H9 (cell line): ENCODE results near the gene PRODH. TPM values are rescaled to one million over a fixed set of nuclear protein-coding genes. Genes with fewer than 3 reads are reported as not detected.
A peak's percentile ranks its signal among the peaks of the same experiment; 100 is the strongest.

Experiments used
- DNase-seq: peaks from one replicate; pipeline ENCODE4 v3.0.0-alpha.2; 2017
- H2AFZ ChIP-seq: one replicate; pipeline ENCODE4 v1.6.1; 2013; ENCODE audit warnings: mild to moderate bottlenecking, low read length, control low read depth, moderate library complexity
- H2AK5ac ChIP-seq: 2 replicates; pipeline ENCODE4 v1.6.1; 2013; ENCODE audit warnings: low read length, control low read depth, mixed read lengths; ENCODE audit not compliant: insufficient read length
- H2BK120ac ChIP-seq: one replicate; pipeline ENCODE4 v1.6.1; 2013; ENCODE audit warnings: low read depth, mild to moderate bottlenecking, low read length, control low read depth, inconsistent platforms; ENCODE audit not compliant: poor library complexity, severe bottlenecking
- H2BK12ac ChIP-seq: 2 replicates; pipeline ENCODE4 v1.6.1; 2013; ENCODE audit warnings: low read length, control low read depth, mixed read lengths, low read depth; ENCODE audit not compliant: insufficient read length
- H2BK15ac ChIP-seq: 2 replicates; pipeline ENCODE4 v1.6.1; 2013; ENCODE audit warnings: low read depth, low read length, control low read depth
- H2BK20ac ChIP-seq: one replicate; pipeline ENCODE4 v1.6.1; 2013; ENCODE audit warnings: low read depth, mild to moderate bottlenecking, low read length, control low read depth, inconsistent platforms; ENCODE audit not compliant: poor library complexity, severe bottlenecking
- H2BK5ac ChIP-seq: 2 replicates; pipeline ENCODE4 v1.6.1; 2013; ENCODE audit warnings: low read length, control low read depth, mixed read lengths; ENCODE audit not compliant: insufficient read length
- H3K14ac ChIP-seq: 2 replicates; pipeline ENCODE4 v1.6.1; 2013; ENCODE audit warnings: low read length, control low read depth; ENCODE audit not compliant: insufficient read depth
- H3K18ac ChIP-seq: 2 replicates; pipeline ENCODE4 v1.6.1; 2013; ENCODE audit warnings: low read depth, mild to moderate bottlenecking, mixed read lengths, low read length, control low read depth; ENCODE audit not compliant: insufficient read length
- H3K23ac ChIP-seq: 2 replicates; pipeline ENCODE4 v1.6.1; 2013; ENCODE audit warnings: low read length, control low read depth, mixed read lengths, low read depth; ENCODE audit not compliant: insufficient read length
- H3K23me2 ChIP-seq: 2 replicates; pipeline ENCODE4 v1.6.1; 2013; ENCODE audit warnings: low read depth, mild to moderate bottlenecking, mixed read lengths, low read length, control low read depth; ENCODE audit not compliant: insufficient read length, poor library complexity, severe bottlenecking
- H3K27ac ChIP-seq: 2 replicates; pipeline ENCODE4 v1.5.1; 2013; ENCODE audit warnings: low read length, control low read depth, mixed read lengths, low read depth; ENCODE audit not compliant: insufficient read length
- H3K27me3 ChIP-seq: 2 replicates; pipeline ENCODE4 v1.6.1; 2013; ENCODE audit warnings: low read length, control low read depth, inconsistent platforms; ENCODE audit not compliant: insufficient read depth
- H3K4ac ChIP-seq: 2 replicates; pipeline ENCODE4 v1.6.1; 2013; ENCODE audit warnings: low read depth, mild to moderate bottlenecking, control low read depth, inconsistent platforms, low read length, moderate library complexity
- H3K4me1 ChIP-seq: 2 replicates; pipeline ENCODE4 v1.6.1; 2013; ENCODE audit warnings: low read length, control low read depth, inconsistent platforms; ENCODE audit not compliant: insufficient read depth
- H3K4me2 ChIP-seq: 2 replicates; pipeline ENCODE4 v1.6.1; 2013; ENCODE audit warnings: low read length, control low read depth, mixed read lengths; ENCODE audit not compliant: insufficient read length, insufficient read depth
- H3K56ac ChIP-seq: 2 replicates; pipeline ENCODE4 v1.6.1; 2013; ENCODE audit warnings: low read depth, mild to moderate bottlenecking, mixed read lengths, low read length, control low read depth; ENCODE audit not compliant: insufficient read length
- H3K79me1 ChIP-seq: 2 replicates; pipeline ENCODE4 v1.6.1; 2013; ENCODE audit warnings: low read depth, mild to moderate bottlenecking, moderate library complexity, low read length, control low read depth, inconsistent platforms; ENCODE audit not compliant: insufficient read depth, poor library complexity, severe bottlenecking
- H3K79me2 ChIP-seq: 2 replicates; pipeline ENCODE4 v1.6.1; 2013; ENCODE audit warnings: low read length, control low read depth, inconsistent platforms; ENCODE audit not compliant: insufficient read depth
- H3K9ac ChIP-seq: 2 replicates; pipeline ENCODE4 v1.6.1; 2013; ENCODE audit warnings: low read length, control low read depth, mixed read lengths; ENCODE audit not compliant: insufficient read length; ENCODE audit errors: extremely low read depth
- H3K9me3 ChIP-seq: one replicate; pipeline ENCODE4 v1.6.1; 2013; ENCODE audit warnings: low read depth, low read length, inconsistent platforms; ENCODE audit not compliant: control insufficient read depth
- H3T11ph ChIP-seq: one replicate; pipeline ENCODE4 v1.6.1; 2013; ENCODE audit warnings: mild to moderate bottlenecking, low read length, control low read depth, inconsistent platforms
- H4K20me1 ChIP-seq: one replicate; pipeline ENCODE4 v1.6.1; 2013; ENCODE audit not compliant: control insufficient read depth, insufficient read length, insufficient read depth
- H4K5ac ChIP-seq: 2 replicates; pipeline ENCODE4 v1.6.1; 2013; ENCODE audit warnings: low read depth, mild to moderate bottlenecking, mixed read lengths, low read length, control low read depth; ENCODE audit not compliant: insufficient read length
- H4K8ac ChIP-seq: replicated peaks from 2 replicates; pipeline ENCODE4 v1.6.1; 2013; ENCODE audit warnings: low read length, control low read depth, mixed read lengths, low read depth; ENCODE audit not compliant: insufficient read length
- H4K91ac ChIP-seq: 2 replicates; pipeline ENCODE4 v1.6.1; 2013; ENCODE audit warnings: low read depth, mild to moderate bottlenecking, moderate library complexity, mixed read lengths, low read length, control low read depth; ENCODE audit not compliant: insufficient read length
- H3K27ac Mint-ChIP-seq, 3 experiments: 2 replicates in 2 of 3; 3 replicates in 1 of 3; pipeline ENCODE4 v1.8.0; 2020 to 2021; ENCODE audit warnings: mixed read lengths in 3 of 3, mild to moderate bottlenecking in 1 of 3, moderate library complexity in 1 of 3
- H3K27me3 Mint-ChIP-seq: 2 replicates; pipeline ENCODE4 v1.8.0; 2021; ENCODE audit warnings: low read depth, mild to moderate bottlenecking, moderate library complexity, mixed read lengths
- H3K36me3 Mint-ChIP-seq, 3 experiments: 2 replicates in 2 of 3; 3 replicates in 1 of 3; pipeline ENCODE4 v1.8.0; 2020 to 2021; ENCODE audit warnings: low read depth in 3 of 3, mixed read lengths in 3 of 3; ENCODE audit not compliant: insufficient read depth in 1 of 3
- H3K4me1 Mint-ChIP-seq, 2 experiments: 2 replicates each; pipeline ENCODE4 v1.8.0; 2020; ENCODE audit warnings: mixed read lengths in 2 of 2
- H3K4me3 Mint-ChIP-seq, 2 experiments: 2 replicates in 1 of 2; 3 replicates in 1 of 2; pipeline ENCODE4 v1.8.0; 2020 to 2021; ENCODE audit warnings: mild to moderate bottlenecking in 2 of 2, mixed read lengths in 2 of 2, moderate library complexity in 1 of 2
- H3K9me3 Mint-ChIP-seq, 2 experiments: 2 replicates in 1 of 2; 3 replicates in 1 of 2; pipeline ENCODE4 v1.8.0; 2020; ENCODE audit warnings: mild to moderate bottlenecking in 2 of 2, mixed read lengths in 2 of 2, moderate library complexity in 1 of 2
- WGBS: extraction: QIAGEN DNeasy Blood & Tissue Kit; methylation state at CpG from one replicate; pipeline ENCODE4 v1.1.7; 2013; ENCODE audit warnings: missing lambda C conversion rate, low lambda C conversion rate, mixed read lengths; ENCODE audit not compliant: insufficient read length; ENCODE audit errors: extremely low coverage; 5-methylcytosine and 5-hydroxymethylcytosine counted together
- total RNA-seq: library from RNA; stranded (reverse); gene quantifications from 2 replicates; pipeline ENCODE4 v1.2.1, GENCODE V29; 2021
- TF ChIP-seq, protein P1 (sequence below): fragments of 200-600 bp; sonication (generic); conservative IDR thresholded peaks from 3 replicates; pipeline ENCODE4 v1.8.0; 2021; ENCODE audit warnings: antibody characterized with exemption, mild to moderate bottlenecking

The PRODH gene
- total RNA-seq, 1 experiment from 2014 or later, result 51.2 TPM

DNA sequence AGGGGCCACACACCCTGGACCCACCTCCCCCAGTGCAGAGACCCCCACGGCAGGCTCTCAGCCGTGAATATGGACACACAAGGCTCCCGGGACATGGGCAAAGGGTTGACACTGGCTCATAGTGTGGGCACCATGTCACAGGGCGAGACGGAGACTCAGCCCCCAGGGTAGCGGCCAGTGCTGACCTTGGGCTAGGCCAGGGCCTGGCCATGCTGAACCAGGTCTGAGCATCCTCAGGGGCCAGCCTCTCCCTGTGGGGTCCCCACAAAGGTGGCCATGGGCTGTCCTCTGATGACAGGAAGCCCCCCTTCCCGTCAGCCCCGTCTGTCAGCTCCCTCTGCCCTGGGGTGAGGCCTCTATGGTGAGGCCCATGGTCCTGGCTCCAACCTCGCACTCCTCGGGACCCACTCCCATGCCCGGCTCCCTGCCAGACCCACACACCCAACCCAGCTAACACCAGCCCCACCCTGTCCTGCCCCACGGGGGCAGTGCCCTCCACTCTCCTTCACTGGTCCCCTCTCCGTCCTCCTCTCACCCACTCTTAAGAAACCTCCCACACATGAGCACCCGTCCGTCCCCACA lies 19.0 kb upstream of the PRODH start:
- H2AFZ ChIP-seq, result no peak overlapping the region

More for the DNA sequence above, 19.0 kb upstream of the PRODH start:
- Histone ChIP-seq H3K23ac (no peak overlapping the region), H3K4me2 (no peak overlapping the region), H2BK120ac (no peak overlapping the region), H2BK20ac (no peak overlapping the region), H3K79me2 (no peaks in the 10 kb centered on the region), H3K9ac (no peak overlapping the region), H3T11ph (no peak overlapping the region), H3K79me1 (no peaks in the 10 kb centered on the region), H4K91ac (no peak overlapping the region), H2AK5ac (no peak overlapping the region), H4K8ac (no peak overlapping the region), H3K56ac (no peak overlapping the region), H3K4ac (no peak overlapping the region), H3K4me1 (no peaks in the 10 kb centered on the region), H4K20me1 (no peaks in the 10 kb centered on the region), H2BK15ac (no peak overlapping the region), H3K14ac (no peak overlapping the region), H3K18ac (no peak overlapping the region), H2BK5ac (no peak overlapping the region), H2BK12ac (no peak overlapping the region), H3K23me2 (no peaks in the 10 kb centered on the region), H3K9me3 (no peaks in the 10 kb centered on the region), H4K5ac (no peak overlapping the region), H3K27ac (no peak overlapping the region), H3K27me3 (no peaks in the 10 kb centered on the region)
- no peak for DNase-seq
- TF ChIP-seq, protein P1, sequence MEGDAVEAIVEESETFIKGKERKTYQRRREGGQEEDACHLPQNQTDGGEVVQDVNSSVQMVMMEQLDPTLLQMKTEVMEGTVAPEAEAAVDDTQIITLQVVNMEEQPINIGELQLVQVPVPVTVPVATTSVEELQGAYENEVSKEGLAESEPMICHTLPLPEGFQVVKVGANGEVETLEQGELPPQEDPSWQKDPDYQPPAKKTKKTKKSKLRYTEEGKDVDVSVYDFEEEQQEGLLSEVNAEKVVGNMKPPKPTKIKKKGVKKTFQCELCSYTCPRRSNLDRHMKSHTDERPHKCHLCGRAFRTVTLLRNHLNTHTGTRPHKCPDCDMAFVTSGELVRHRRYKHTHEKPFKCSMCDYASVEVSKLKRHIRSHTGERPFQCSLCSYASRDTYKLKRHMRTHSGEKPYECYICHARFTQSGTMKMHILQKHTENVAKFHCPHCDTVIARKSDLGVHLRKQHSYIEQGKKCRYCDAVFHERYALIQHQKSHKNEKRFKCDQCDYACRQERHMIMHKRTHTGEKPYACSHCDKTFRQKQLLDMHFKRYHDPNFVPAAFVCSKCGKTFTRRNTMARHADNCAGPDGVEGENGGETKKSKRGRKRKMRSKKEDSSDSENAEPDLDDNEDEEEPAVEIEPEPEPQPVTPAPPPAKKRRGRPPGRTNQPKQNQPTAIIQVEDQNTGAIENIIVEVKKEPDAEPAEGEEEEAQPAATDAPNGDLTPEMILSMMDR, result no peak
- no CpG with 5 or more reads among the region's 15 CpGs for WGBS
- no peaks in the 10 kb centered on the region; the same call in 1 of the 2 replicates for H3K27me3 Mint-ChIP-seq
- H3K9me3 Mint-ChIP-seq, result no peaks in the 10 kb centered on the region; a peak in 1 of 5 replicates
- H3K4me1 Mint-ChIP-seq, result peaks cover 15 to 27% of the 10 kb centered on the region in 2 experiments
- peak overlapping the region in 1 of 3 experiments; percentile 87; a peak in 1 of 7 replicates for H3K27ac Mint-ChIP-seq
- H3K4me3 Mint-ChIP-seq, result no peak overlapping the region
- no peaks in the 10 kb centered on the region for H3K36me3 Mint-ChIP-seq
